ENCODE measurements around the gene PTP4A2. TPM values are rescaled to one million over a fixed set of nuclear protein-coding genes. Genes with fewer than 3 reads are reported as not detected.
"Not testable (repeated sequence)": the region's sequence is repeated elsewhere in the genome, so short reads cannot be mapped to it uniquely, and the experiment has no call there.

PTP4A2 gene
- total RNA-seq, 3 donors from 2014 or later = 225 to 271 (median 252) TPM

GRCh38 chr1:31900790-31901189 lies 37.4 kb downstream of the PTP4A2 start:
- no peaks in the 10 kb centered on the region for H3K9me3 ChIP-seq
- H3K4me1 ChIP-seq = peaks cover 0 to 8% of the 10 kb centered on the region in 2 donors
- no peaks in the 10 kb centered on the region for H3K27me3 ChIP-seq
- intact Hi-C loops (cut with DNase I; ENCODE audit: low total_unique reads) = no loop called here
- H3K4me3 ChIP-seq = no peak overlapping the region
- H3K27ac ChIP-seq = no peak overlapping the region
- DNase-seq (ENCODE audit: low spot score in 2 of 2) = no peak
- H3K36me3 ChIP-seq = no peaks in the 10 kb centered on the region
- no peak for TF ChIP-seq POLR2A (IDR thresholded peaks at IDR 0.05)
- TF ChIP-seq POLR2AphosphoS5 (IDR thresholded peaks at IDR 0.05) = no peak
- TF ChIP-seq, protein P1, sequence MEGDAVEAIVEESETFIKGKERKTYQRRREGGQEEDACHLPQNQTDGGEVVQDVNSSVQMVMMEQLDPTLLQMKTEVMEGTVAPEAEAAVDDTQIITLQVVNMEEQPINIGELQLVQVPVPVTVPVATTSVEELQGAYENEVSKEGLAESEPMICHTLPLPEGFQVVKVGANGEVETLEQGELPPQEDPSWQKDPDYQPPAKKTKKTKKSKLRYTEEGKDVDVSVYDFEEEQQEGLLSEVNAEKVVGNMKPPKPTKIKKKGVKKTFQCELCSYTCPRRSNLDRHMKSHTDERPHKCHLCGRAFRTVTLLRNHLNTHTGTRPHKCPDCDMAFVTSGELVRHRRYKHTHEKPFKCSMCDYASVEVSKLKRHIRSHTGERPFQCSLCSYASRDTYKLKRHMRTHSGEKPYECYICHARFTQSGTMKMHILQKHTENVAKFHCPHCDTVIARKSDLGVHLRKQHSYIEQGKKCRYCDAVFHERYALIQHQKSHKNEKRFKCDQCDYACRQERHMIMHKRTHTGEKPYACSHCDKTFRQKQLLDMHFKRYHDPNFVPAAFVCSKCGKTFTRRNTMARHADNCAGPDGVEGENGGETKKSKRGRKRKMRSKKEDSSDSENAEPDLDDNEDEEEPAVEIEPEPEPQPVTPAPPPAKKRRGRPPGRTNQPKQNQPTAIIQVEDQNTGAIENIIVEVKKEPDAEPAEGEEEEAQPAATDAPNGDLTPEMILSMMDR (IDR thresholded peaks at IDR 0.05) = no peak

DNA sequence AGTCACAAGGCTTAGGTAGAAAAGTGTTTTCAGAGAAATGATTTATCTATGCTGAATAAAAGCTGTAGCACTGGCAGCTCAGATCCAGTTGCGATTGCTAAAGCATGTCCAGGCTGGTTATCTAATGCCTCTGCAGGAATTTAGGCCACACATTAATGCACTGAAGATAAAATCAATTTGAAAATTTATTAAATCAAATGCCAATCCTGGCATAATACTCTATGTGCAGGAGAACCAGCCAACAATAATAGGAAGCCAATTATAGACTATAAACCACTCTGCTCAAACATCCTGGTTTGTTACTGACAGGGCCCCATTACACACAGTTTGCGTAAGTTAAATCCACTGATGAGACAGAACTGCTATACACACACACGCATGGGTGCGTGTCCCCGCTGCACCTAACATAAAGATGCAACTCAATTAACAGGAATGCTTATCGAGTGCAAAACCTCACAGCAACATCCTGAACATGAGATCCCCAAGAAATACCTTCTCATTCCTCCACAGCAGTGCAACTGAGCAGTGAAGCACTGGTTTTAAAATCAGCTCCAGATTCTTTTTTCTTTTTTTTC lies 40.6 kb downstream of the PTP4A2 start:
- Histone ChIP-seq H3K4me1 (peaks cover 0 to 8% of the 10 kb centered on the region in 2 donors), H3K27me3 (no peaks in the 10 kb centered on the region), H3K27ac (peak overlapping the region; percentile 21 to 30), H3K36me3 (no peaks in the 10 kb centered on the region), H3K9me3 (no peaks in the 10 kb centered on the region), H3K4me3 (no peak overlapping the region)
- intact Hi-C loops (cut with DNase I; ENCODE audit: low total_unique reads) = no loop called here
- TF ChIP-seq POLR2A (IDR thresholded peaks at IDR 0.05) = no peak
- TF ChIP-seq, protein P1 (IDR thresholded peaks at IDR 0.05) = no peak
- TF ChIP-seq POLR2AphosphoS5 (IDR thresholded peaks at IDR 0.05) = no peak
- no peak for DNase-seq (ENCODE audit: low spot score in 2 of 2)

DNA sequence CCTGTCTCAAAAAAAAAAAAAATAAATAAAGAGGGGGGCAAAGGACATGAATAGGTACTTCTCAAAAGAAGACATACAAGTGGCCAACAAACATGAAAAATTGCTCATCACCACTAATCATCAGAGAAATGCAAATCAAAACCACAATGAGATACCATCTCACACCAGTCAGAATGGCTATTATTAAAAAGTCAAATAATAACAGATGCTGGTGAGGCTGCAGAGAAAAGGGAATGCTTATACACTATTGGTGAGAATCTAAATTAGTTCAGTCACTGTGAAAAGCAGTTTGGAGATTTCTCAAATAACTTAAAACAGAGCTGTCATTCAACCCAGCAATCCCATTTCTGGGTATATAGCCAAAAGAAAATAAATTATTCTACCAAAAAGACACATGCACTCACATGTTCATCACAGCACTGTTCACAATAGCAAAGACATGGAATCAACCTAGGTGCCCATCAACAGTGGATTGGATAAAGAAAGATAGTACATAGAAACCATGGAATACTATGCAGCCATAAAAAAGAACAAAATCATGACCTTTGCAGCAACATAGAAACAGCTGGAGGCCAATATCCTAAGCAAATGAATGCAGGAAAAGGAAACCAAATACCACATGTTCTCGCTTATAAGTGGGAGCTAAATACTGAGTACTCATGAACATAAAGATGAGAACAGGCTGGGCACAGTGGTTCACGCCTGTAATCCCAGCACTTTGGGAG lies 42.5 kb downstream of the PTP4A2 start:
- H3K36me3 ChIP-seq; H3K9me3 ChIP-seq; DNase-seq (ENCODE audit: low spot score in 2 of 2); intact Hi-C loops (cut with DNase I; ENCODE audit: low total_unique reads); H3K4me3 ChIP-seq; H3K27ac ChIP-seq; H3K4me1 ChIP-seq; H3K27me3 ChIP-seq: not testable (repeated sequence)

- intact Hi-C loops (cut with DNase I; ENCODE audit: low total_unique reads) = no loop called here
These were observed 46.9 kb downstream of the PTP4A2 start for GRCh38 chr1:31891280-31891679.

GRCh38 chr1:31888291-31888690 lies 49.9 kb downstream of the PTP4A2 start:
- TF ChIP-seq POLR2AphosphoS5 (IDR thresholded peaks at IDR 0.05) = no peak
- TF ChIP-seq POLR2A (IDR thresholded peaks at IDR 0.05) = no peak
- TF ChIP-seq, protein P1 (IDR thresholded peaks at IDR 0.05) = no peak

More at GRCh38 chr1:31891280-31891679, 46.9 kb downstream of the PTP4A2 start:
- no peak overlapping the region for H3K27ac ChIP-seq
- TF ChIP-seq, protein P1 (IDR thresholded peaks at IDR 0.05) = no peak
- TF ChIP-seq POLR2A (IDR thresholded peaks at IDR 0.05) (no peak), POLR2AphosphoS5 (IDR thresholded peaks at IDR 0.05) (no peak)
- no peaks in the 10 kb centered on the region for H3K9me3 ChIP-seq
- DNase-seq (ENCODE audit: low spot score in 2 of 2) = no peak
- no peaks in the 10 kb centered on the region for H3K4me1 ChIP-seq
- no peaks in the 10 kb centered on the region for H3K36me3 ChIP-seq
- H3K4me3 ChIP-seq = no peak overlapping the region
- H3K27me3 ChIP-seq = no peaks in the 10 kb centered on the region

More at GRCh38 chr1:31888291-31888690, 49.9 kb downstream of the PTP4A2 start:
- intact Hi-C loops (cut with DNase I; ENCODE audit: low total_unique reads) = no loop called here
- Histone ChIP-seq H3K4me3 (no peak overlapping the region), H3K4me1 (no peaks in the 10 kb centered on the region), H3K27me3 (no peaks in the 10 kb centered on the region), H3K9me3 (no peaks in the 10 kb centered on the region), H3K36me3 (no peaks in the 10 kb centered on the region), H3K27ac (no peak overlapping the region)
- no peak for DNase-seq (ENCODE audit: low spot score in 2 of 2)

All from breast epithelium (tissue), 4 donors.